ENCODE results near the gene DDX10.
"Not testable (repeated sequence)": the region's sequence is repeated elsewhere in the genome, so short reads cannot be mapped to it uniquely, and the experiment has no call there.

DDX10 gene

GRCh38 chr11:108724974-108725689, 60.3 kb downstream of the DDX10 start:
- no peak for DNase-seq

- DNase-seq, result no peak
Observed at GRCh38 chr11:108726077-108726800, 61.4 kb downstream of the DDX10 start.

- DNase-seq, result no peak
Observed at GRCh38 chr11:108727665-108728064, 62.8 kb downstream of the DDX10 start.

GRCh38 chr11:108729227-108729871, 64.5 kb downstream of the DDX10 start:
- DNase-seq, result no peak

- peak; percentile 38 for DNase-seq
Observed at GRCh38 chr11:108732395-108732794, 67.5 kb downstream of the DDX10 start.

GRCh38 chr11:108733479-108734116, 68.7 kb downstream of the DDX10 start:
- peak; percentile 56 for DNase-seq

- no peak for DNase-seq
Observed at GRCh38 chr11:108734283-108734682, 69.4 kb downstream of the DDX10 start.

- DNase-seq, result no peak
Observed at GRCh38 chr11:108734956-108735559, 70.2 kb downstream of the DDX10 start.

- not testable (repeated sequence) for DNase-seq
Observed at GRCh38 chr11:108740132-108740531, 75.3 kb downstream of the DDX10 start.

- DNase-seq, result no peak
Observed at GRCh38 chr11:108743851-108744250, 79.0 kb downstream of the DDX10 start.

GRCh38 chr11:108748968-108749367, 84.1 kb downstream of the DDX10 start:
- DNase-seq, result no peak

GRCh38 chr11:108751444-108751843, 86.6 kb downstream of the DDX10 start:
- no peak for DNase-seq

- no peak for DNase-seq
Observed at GRCh38 chr11:108752297-108752751, 87.5 kb downstream of the DDX10 start.

- DNase-seq, result no peak
Observed at GRCh38 chr11:108754901-108755625, 90.2 kb downstream of the DDX10 start.

GRCh38 chr11:108757630-108758029, 92.8 kb downstream of the DDX10 start:
- DNase-seq, result no peak

- no peak for DNase-seq
Observed at GRCh38 chr11:108758458-108758857, 93.6 kb downstream of the DDX10 start.

GRCh38 chr11:108766596-108767173, 101.8 kb downstream of the DDX10 start:
- no peak for DNase-seq

GRCh38 chr11:108768370-108768769, 103.5 kb downstream of the DDX10 start:
- no peak for DNase-seq

GRCh38 chr11:108768964-108769363, 104.1 kb downstream of the DDX10 start:
- no peak for DNase-seq

GRCh38 chr11:108774037-108774730, 109.3 kb downstream of the DDX10 start:
- DNase-seq, result no peak

GRCh38 chr11:108775324-108775723, 110.5 kb downstream of the DDX10 start:
- DNase-seq, result no peak

All from islet precursor cell (in vitro differentiated cells).